ENCODE data around the gene NUP210L.
A peak's percentile ranks its signal among the peaks of the same experiment; 100 is the strongest.

NUP210L gene

GRCh38 chr1:153967107-153967999 is 187.5 kb downstream of the NUP210L start, which contains the start of gene CREB3L4 (continued):
- TF ChIP-seq ZBTB11 (tag by site-specific recombination; conservative IDR thresholded peaks at IDR 0.05; ENCODE audit: low read depth), result peak; percentile 78
- TF ChIP-seq CTCF (tag by site-specific recombination; IDR thresholded peaks at IDR 0.05), result peak; percentile 97
- TF ChIP-seq ZNF843 (tag by site-specific recombination; IDR thresholded peaks at IDR 0.05), result peak; percentile 64; the same call in 1 of the 2 replicates
- TF ChIP-seq ZNF391 (tag by site-specific recombination; IDR thresholded peaks at IDR 0.05; ENCODE audit: borderline replicate concordance, low read depth), result no peak
- TF ChIP-seq WT1 (tag by site-specific recombination; IDR thresholded peaks at IDR 0.05), result peak; percentile 77
- TF ChIP-seq ZBTB6 (tag by site-specific recombination; IDR thresholded peaks at IDR 0.05), result peak; percentile 75
- no peak for TF ChIP-seq ZNF239 (tag by site-specific recombination; IDR thresholded peaks at IDR 0.05)
- TF ChIP-seq ZNF362 (tag by site-specific recombination; IDR thresholded peaks at IDR 0.05), result peak; percentile 95; the same call in 1 of the 2 replicates
- peak; percentile 96 for TF ChIP-seq ZBTB20 (tag by site-specific recombination; IDR thresholded peaks at IDR 0.05)
- TF ChIP-seq ZNF23 (tag by site-specific recombination; IDR thresholded peaks at IDR 0.05; ENCODE audit: borderline replicate concordance), result no peak
- TF ChIP-seq KLF9 (tag by site-specific recombination; IDR thresholded peaks at IDR 0.05; ENCODE audit: low read depth), result 0 out of 2 replicates have a peak, but pooled peaks have one; percentile 14
- no peak for TF ChIP-seq ZNF777 (tag by site-specific recombination; IDR thresholded peaks at IDR 0.05; ENCODE audit: borderline replicate concordance)
- TF ChIP-seq ZNF248 (tag by site-specific recombination; IDR thresholded peaks at IDR 0.05), result no peak
- TF ChIP-seq ZIC2 (tag by site-specific recombination; IDR thresholded peaks at IDR 0.05), result peak; percentile 99
- peak; percentile 54 for TF ChIP-seq ZNF518A (tag by site-specific recombination; conservative IDR thresholded peaks at IDR 0.05; ENCODE audit: low read depth)
- TF ChIP-seq INSM2 (tag by site-specific recombination; IDR thresholded peaks at IDR 0.05), result 0 out of 2 replicates have a peak, but pooled peaks have one; percentile 57
- peak; percentile 92 for TF ChIP-seq PATZ1 (tag by site-specific recombination; IDR thresholded peaks at IDR 0.05)
- TF ChIP-seq ZSCAN16 (tag by site-specific recombination; IDR thresholded peaks at IDR 0.05), result 0 out of 2 replicates have a peak, but pooled peaks have one; percentile 20
